NCI-H2029 treated with DMSO at 0.1 percent for 48 hours (cell line): Measurements from ENCODE around the gene ZNF580.
A peak's percentile ranks its signal among the peaks of the same experiment; 100 is the strongest.

ENCODE experiments used
- DNase-seq: peaks from one replicate; lab custom pipeline; 2025; lab: John Stamatoyannopoulos, UW

Gene ZNF580

GRCh38 chr19:55647732-55648584 lies 7.2 kb downstream of the ZNF580 start, which contains the start of gene CCDC106:
CCDC106 (plus strand) TSS chr19:55648212; CDS start chr19:55649047, 835 bp downstream.
- DNase-seq, result no peak

- DNase-seq, result no peak
These were observed 7.9 kb downstream of the ZNF580 start for GRCh38 chr19:55648585-55649267.

- no peak for DNase-seq
These were observed 8.7 kb downstream of the ZNF580 start for GRCh38 chr19:55649268-55650125.

GRCh38 chr19:55650126-55650557 lies 9.3 kb downstream of the ZNF580 start:
- DNase-seq, result no peak

DNA sequence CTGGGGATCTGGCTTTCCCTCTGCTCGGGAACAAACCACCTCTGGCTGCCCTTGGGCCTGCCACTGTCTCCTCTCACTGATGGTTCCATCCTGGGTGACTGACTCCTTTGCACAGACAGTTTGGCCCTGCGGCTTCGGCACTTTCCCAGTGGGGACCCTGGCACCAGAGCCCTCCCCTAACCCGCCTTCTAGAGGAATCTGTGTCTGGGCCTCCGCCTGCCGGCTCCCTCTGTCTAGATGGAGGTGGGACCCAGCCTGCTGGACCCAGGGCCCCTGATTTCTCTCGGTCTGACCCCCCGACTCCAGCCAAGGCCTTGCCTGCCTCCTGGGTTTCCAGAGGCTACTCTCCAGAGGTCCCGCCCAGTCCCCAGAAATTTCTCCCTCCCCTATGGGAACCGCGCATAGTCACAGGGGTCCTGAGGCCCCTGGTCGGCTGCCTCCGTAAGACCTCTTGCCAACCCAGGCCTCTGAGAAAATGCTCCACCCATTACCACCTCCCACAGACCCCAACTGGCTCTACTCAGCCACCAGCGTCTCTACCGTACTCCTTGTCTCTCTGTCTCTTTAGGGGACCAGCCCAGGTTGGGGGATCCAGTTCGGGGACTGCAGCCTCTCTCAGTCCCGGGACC lies 9.9 kb downstream of the ZNF580 start:
- DNase-seq, result no peak

DNA sequence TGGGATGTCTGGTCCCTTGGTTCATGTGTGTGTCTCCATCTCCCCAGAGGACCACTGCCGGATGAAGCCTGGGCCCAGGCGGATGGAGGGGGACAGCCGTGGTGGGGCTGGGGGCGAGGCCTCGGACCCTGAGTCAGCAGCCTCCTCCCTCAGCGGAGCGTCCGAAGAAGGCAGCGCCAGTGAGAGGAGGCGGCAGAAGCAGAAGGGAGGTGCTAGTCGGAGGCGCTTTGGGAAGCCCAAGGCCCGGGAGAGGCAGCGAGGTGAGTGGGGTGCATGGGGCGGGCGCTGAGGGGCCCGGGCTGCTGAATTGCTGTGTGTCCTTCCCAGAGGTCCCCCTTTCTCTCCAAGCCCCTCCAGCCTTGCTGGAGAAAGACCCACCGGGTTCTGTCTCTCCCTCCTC lies 10.4 kb downstream of the ZNF580 start:
- DNase-seq, result no peak

GRCh38 chr19:55652311-55653128 lies 11.7 kb downstream of the ZNF580 start:
- no peak for DNase-seq

GRCh38 chr19:55653651-55654322 lies 13.0 kb downstream of the ZNF580 start:
- DNase-seq, result peak; percentile 97

DNA sequence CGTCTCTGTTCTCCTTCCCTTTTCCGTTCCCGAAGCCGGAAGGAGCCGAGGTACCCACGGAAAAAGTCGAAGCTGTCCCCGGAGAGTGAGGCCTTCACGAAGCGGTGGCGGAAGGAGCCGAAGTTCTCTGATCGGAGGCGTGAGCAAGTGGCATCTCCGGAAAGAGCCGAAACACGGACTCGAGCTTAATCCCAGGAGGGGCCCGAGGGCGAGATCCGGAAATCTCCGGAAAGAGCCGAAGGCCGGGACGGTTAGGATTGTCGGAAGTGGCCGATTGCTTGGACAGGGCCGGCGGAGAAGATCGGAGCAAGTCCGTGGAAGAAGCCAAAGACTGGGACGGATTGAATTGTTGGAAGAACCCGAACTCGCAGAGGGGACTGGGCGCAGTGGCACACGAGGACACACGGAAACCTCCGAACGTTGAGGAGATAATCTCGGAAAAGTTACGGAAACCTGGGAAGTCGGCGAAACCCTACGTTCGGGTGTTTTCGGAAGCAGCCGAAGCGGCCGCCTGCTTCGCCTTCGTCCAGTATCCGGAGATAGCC lies 13.6 kb downstream of the ZNF580 start:
- DNase-seq, result peak; percentile 96

DNA sequence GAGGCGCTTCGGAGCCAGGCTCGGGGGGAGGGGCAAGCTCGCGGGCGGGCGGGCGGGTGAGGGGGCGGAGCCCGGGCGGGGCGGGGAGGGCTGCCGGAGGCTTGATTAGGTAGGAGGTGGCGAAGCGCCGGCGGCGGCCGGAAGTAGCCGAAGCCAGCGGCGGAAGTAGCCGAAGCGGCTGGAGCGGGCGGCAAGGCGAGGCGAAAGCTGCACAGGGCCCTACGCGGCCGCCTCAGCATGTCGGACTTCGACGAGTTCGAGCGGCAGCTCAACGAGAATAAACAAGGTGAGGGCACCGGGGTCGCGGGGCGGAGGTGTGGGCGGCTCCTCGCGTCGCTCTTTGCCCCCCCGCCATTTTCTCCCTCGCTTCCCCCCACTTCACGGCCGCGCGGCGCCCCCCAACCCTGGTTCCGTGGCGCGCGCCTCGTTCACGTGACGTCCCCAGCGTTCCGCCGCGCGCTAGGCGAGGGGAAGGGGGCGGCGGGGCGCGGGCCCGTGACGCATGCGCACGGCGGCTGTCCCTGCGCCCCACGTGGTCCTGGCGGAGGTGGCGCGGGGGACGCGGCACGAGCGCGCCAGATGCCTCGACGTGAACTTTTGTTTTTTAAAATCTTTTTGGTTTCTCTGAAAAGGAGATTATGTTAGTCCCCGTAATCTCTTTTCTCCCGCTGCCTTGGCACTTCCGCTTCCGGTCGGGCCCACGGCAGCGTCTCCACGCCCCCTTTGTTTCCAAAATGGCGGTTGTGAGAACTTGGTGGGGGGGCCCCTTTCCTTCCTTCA lies 14.3 kb downstream of the ZNF580 start, which contains the start of gene U2AF2:
U2AF2 (plus strand) TSS at position 168 of the 780 bp plus-strand sequence; CDS start at position 238, 70 bp downstream.
- peak; percentile 59 for DNase-seq

DNA sequence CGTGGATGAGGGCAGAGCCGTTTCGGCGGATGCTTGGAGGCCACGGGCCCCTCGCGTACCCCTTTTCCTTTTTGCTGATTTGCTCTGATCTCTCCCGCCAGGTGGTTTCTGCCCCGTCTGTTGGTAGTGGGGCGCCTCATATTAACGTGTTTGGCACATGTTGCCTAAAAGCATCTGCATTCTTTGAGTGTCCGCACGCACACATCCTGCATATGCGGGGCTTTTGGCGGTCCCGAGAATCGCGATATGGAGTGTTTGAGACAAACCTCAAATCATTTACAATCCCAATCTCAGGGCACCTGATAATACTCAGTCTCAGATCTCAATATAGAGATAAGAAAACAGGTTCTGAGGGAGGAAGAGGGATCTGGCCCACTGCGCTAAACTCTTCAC lies 14.8 kb downstream of the ZNF580 start:
- no peak for DNase-seq

GRCh38 chr19:55656552-55656951 lies 15.8 kb downstream of the ZNF580 start:
- DNase-seq, result no peak

DNA sequence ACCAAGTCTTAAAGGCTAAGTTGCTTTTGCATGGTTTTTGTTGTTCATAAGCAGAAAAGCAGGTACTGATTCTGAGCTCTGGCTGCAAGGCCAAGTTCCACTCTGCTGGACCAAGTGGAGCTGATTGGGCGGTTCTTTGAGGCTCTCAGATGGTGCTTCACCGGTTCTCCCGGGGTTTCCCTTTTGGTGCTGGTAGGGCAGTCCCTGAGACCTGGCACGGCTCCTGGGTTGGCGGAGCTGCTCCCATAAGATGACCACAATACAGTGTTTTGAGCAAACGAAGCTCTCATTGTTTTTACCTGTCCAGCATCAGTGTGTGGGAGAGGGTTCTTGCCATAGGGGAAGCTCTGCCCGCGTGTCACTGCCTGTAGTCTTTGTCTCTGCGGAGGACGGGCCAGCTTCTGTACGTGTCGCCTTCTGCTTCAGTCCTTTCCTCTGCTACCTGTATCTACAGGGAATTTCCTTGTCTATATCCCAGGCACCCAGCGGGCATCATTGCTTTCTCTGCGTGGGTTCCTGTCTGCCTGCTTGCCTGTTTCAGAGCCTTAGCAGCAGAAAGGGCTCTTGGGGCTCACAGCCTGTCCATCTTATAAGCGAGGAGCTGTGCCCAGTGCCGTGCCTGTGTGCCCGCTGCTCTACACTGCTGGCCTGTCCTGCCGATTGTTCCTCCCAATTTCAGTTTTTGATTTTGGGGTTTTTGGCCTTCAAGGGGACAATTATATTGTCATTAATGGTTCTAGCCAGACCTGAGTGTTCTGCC lies 16.4 kb downstream of the ZNF580 start:
- no peak for DNase-seq

- DNase-seq, result no peak
These were observed 18.2 kb downstream of the ZNF580 start for GRCh38 chr19:55658846-55659459.

- DNase-seq, result no peak
These were observed 19.0 kb downstream of the ZNF580 start for GRCh38 chr19:55659822-55660221.

- DNase-seq, result no peak
These were observed 19.6 kb downstream of the ZNF580 start for GRCh38 chr19:55660404-55660803.

DNA sequence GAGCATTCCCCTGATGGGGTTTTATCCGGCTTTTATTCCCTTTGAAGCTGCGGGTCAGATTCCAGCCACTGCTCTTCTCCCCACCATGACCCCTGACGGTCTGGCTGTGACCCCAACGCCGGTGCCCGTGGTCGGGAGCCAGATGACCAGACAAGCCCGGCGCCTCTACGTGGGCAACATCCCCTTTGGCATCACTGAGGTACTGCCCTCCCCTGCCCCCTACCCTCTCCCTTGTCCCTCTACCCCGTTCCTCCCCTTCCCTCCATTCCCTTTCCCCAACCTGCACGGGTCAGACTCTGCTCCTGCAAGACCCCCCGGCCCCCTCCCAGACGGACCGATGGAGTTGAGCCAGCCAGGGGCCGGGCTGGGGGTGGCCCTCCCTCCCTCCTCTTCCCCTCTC lies 20.2 kb downstream of the ZNF580 start:
- DNase-seq, result no peak

GRCh38 chr19:55661826-55662225 lies 21.0 kb downstream of the ZNF580 start:
- no peak for DNase-seq
